Measurements from ENCODE around the gene TRAPPC10.
"Not testable (repeated sequence)": the region's sequence is repeated elsewhere in the genome, so short reads cannot be mapped to it uniquely, and the experiment has no call there.

DNA sequence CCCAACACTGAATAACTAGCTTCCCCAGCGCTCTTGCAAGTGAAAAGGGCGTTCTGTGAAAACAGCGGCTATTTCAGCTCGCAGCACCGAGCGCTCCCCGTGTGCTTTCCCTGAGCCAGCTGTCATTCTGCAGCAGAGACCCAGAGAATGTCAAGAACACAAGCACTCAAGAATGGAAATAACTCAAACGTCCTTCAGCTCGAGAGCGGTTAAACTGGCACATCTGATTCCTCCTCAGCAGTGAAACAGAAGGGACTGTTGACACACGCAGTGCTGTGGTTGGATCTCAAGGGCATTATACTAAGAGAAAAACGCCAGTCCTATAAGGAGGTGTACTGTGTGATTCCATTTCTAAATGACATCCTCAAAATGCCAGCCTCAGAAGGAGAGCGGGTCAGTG, 86.9 kb downstream of the TRAPPC10 start:
- TF ChIP-seq, protein P1, sequence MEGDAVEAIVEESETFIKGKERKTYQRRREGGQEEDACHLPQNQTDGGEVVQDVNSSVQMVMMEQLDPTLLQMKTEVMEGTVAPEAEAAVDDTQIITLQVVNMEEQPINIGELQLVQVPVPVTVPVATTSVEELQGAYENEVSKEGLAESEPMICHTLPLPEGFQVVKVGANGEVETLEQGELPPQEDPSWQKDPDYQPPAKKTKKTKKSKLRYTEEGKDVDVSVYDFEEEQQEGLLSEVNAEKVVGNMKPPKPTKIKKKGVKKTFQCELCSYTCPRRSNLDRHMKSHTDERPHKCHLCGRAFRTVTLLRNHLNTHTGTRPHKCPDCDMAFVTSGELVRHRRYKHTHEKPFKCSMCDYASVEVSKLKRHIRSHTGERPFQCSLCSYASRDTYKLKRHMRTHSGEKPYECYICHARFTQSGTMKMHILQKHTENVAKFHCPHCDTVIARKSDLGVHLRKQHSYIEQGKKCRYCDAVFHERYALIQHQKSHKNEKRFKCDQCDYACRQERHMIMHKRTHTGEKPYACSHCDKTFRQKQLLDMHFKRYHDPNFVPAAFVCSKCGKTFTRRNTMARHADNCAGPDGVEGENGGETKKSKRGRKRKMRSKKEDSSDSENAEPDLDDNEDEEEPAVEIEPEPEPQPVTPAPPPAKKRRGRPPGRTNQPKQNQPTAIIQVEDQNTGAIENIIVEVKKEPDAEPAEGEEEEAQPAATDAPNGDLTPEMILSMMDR (IDR thresholded peaks at IDR 0.05 in 8 of 11, conservative IDR thresholded peaks at IDR 0.05 in 3 of 11), result not testable (repeated sequence)
- not testable (repeated sequence) for TF ChIP-seq POLR2A, POLR2AphosphoS5 (IDR thresholded peaks at IDR 0.05)

All from spleen (tissue), 7 donors.